Type B pancreatic cell (in vitro differentiated cells): ENCODE measurements around the gene PRICKLE2. TPM values are rescaled to one million over a fixed set of nuclear protein-coding genes. Genes with fewer than 3 reads are reported as not detected.

Source experiments
- DNase-seq: peaks from one replicate; pipeline ENCODE4 v3.0.0; 2021; ENCODE audit warnings: mixed read lengths; ENCODE audit not compliant: unreplicated experiment; ENCODE audit errors: extremely low spot score
- H3K27ac Mint-ChIP-seq: 2 replicates; pipeline ENCODE4 v1.8.0; 2021; ENCODE audit warnings: mild to moderate bottlenecking, mixed read lengths
- H3K27me3 Mint-ChIP-seq: 2 replicates; pipeline ENCODE4 v1.8.0; 2021; ENCODE audit warnings: mixed read lengths
- H3K36me3 Mint-ChIP-seq: 2 replicates; pipeline ENCODE4 v1.8.0; 2021; ENCODE audit warnings: mixed read lengths
- H3K4me1 Mint-ChIP-seq: one replicate; pipeline ENCODE4 v1.8.0; 2021; ENCODE audit warnings: mixed read lengths; ENCODE audit not compliant: unreplicated experiment
- H3K4me3 Mint-ChIP-seq: 2 replicates; pipeline ENCODE4 v1.8.0; 2021; ENCODE audit warnings: mild to moderate bottlenecking, mixed read lengths
- H3K9me3 Mint-ChIP-seq: 2 replicates; pipeline ENCODE4 v1.8.0; 2021; ENCODE audit warnings: mixed read lengths
- CTCF ChIP-seq: fragments of 200-600 bp; sonication (generic); conservative IDR thresholded peaks from 2 replicates; pipeline ENCODE4 v1.5.0; 2021; ENCODE audit warnings: antibody characterized with exemption, mild to moderate bottlenecking
- total RNA-seq: library from RNA; stranded (reverse); gene quantifications from 2 replicates; pipeline ENCODE4 v1.2.1, GENCODE V29; 2021; ENCODE audit warnings: low replicate concordance

PRICKLE2 gene
- total RNA-seq, 1 donor from 2014 or later: 23.6 TPM

- H3K36me3 Mint-ChIP-seq: peaks cover 17% of the 10 kb centered on the region
- no peak overlapping the region for H3K4me3 Mint-ChIP-seq
- H3K27me3 Mint-ChIP-seq: no peaks in the 10 kb centered on the region
- H3K9me3 Mint-ChIP-seq: peaks cover 5% of the 10 kb centered on the region
- no peak overlapping the region for H3K27ac Mint-ChIP-seq
- TF ChIP-seq CTCF: no peak
- DNase-seq: no peak
- H3K4me1 Mint-ChIP-seq: peaks cover 21% of the 10 kb centered on the region
Measured at GRCh38 chr3:64164349-64164748, 60.9 kb downstream of the PRICKLE2 start.

DNA sequence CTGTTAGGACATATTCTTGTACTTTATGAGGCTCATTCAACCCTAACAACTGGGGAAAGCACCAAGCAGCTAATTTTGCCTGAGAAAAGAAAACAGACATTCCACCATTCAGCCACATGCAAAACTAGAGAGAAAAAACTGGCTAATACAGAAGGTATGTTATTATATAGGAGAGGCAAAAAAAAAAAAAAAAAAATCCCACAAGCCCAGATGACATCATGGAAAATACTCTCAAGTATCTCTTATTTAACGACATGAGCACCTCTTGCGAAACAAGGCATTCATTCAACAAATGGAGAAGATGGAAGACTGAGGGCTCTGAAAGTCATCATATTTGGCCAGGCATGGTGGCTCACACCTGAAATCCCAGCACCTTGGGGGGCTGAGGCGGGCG lies 61.5 kb downstream of the PRICKLE2 start:
- Mint-ChIP-seq H3K27ac (peak overlapping the region; percentile 85), H3K36me3 (peaks cover 23% of the 10 kb centered on the region), H3K27me3 (no peaks in the 10 kb centered on the region), H3K4me1 (peaks cover 21% of the 10 kb centered on the region), H3K4me3 (peak overlapping the region; percentile 13), H3K9me3 (peaks cover 5% of the 10 kb centered on the region)
- DNase-seq: no peak
- TF ChIP-seq CTCF: no peak

DNA sequence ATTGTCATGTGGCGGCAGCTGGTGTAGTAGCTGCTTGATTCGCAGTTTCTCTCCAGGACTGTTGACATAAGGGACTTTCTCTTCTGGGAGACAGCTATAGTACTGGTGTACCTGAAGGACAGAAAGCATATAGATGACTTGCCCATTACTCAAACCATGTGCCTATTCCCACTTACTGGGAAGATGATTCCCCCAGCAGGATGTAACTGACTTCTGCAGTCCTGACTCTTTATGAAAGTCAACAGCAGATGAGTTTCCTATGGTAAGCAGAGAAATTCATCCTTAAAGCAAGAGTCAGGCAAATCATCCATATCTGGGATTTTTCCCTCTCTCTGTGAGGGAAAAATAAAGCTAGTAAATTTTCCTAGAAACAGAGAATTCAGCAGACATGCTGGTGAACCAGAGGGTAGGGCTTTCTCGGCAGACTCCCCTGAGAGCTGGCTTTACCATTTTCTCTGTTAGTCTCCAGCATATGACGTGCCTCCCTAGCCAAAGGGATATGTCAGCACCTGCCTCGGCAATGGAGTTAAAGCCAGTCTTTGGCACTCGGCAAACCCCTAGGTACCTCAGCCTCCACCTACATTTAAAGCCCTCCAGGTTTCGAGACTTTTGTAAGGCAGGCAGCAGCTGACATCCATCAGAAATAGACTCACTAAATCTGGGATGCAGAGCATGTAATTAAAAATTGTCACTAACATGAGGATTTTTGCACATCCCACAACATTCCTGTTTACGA lies 62.1 kb downstream of the PRICKLE2 start:
- H3K36me3 Mint-ChIP-seq: peaks cover 27% of the 10 kb centered on the region
- no peak for DNase-seq
- no peak overlapping the region for H3K4me3 Mint-ChIP-seq
- H3K4me1 Mint-ChIP-seq: peaks cover 21% of the 10 kb centered on the region
- H3K27me3 Mint-ChIP-seq: no peaks in the 10 kb centered on the region
- peaks cover 5% of the 10 kb centered on the region for H3K9me3 Mint-ChIP-seq
- H3K27ac Mint-ChIP-seq: peak overlapping the region; percentile 85
- no peak for TF ChIP-seq CTCF

DNA sequence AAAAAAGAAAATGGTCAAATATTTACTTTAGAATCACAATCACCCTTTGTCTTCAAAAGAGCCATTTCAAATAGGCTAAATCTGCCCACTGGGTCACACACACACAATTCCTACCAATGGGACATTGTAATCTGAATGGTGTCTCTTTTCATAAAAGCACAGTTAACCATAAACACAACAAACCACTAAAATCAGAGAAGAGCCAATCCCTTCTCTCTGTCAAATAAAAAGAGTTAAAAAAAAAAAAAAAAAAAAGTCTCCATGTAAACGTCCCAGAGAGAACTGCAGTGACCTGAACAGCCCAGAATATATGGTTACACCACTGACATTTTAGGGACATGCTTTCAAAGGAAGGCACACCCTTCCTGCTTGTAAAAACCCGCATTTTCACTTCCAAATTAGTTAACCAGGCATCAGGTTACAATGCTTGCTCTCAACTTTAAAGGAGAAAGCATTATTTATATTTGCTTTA lies 63.7 kb downstream of the PRICKLE2 start:
- Mint-ChIP-seq H3K27me3 (no peaks in the 10 kb centered on the region), H3K27ac (peak overlapping the region; percentile 67), H3K36me3 (peaks cover 38% of the 10 kb centered on the region), H3K9me3 (peaks cover 14% of the 10 kb centered on the region), H3K4me3 (peak overlapping the region; percentile 40), H3K4me1 (peaks cover 34% of the 10 kb centered on the region)
- no peak for DNase-seq
- no peak for TF ChIP-seq CTCF

DNA sequence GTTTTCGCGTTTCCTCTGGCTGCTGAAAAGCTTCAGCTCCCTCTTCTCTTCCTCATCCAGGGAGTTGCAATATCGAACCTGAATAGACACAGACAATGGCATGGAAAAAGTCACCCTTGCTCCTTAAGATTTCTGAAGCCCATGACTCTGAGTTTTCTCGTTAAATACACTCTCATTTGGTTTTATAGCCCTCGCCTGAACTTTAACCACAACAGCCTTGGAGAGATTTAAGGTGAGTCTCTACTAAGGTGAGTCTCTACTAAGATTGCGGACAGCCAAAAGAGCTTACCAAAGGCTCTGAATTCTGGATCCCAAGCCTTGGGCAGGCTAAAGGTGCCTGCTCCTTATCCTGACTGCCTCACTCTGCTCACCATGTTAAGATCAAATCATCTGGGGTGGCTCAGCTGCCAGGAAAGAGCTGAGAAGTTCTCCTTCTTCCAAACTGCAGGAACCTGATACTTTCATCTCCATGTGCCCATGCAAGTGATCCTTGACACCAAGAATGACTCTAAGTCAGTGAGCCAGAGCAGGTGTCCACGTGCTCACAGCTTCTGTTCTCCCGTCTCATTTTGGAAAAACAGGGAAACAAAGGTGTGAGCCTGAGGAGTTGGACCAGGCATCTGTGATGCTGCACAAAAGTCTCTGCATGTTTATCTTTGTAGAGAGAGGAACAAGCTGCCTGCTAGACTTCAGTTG lies 65.1 kb downstream of the PRICKLE2 start:
- Mint-ChIP-seq H3K36me3 (peaks cover 34% of the 10 kb centered on the region), H3K9me3 (peaks cover 14% of the 10 kb centered on the region), H3K4me3 (no peak overlapping the region), H3K27me3 (no peaks in the 10 kb centered on the region), H3K27ac (no peak overlapping the region), H3K4me1 (peaks cover 34% of the 10 kb centered on the region)
- DNase-seq: no peak
- no peak for TF ChIP-seq CTCF
